ENCODE measurements around the gene PHF21A. TPM values are rescaled to one million over a fixed set of nuclear protein-coding genes. Genes with fewer than 3 reads are reported as not detected.

The PHF21A gene
- total and polyA plus RNA-seq, 2 of the 13 experiments (the other 11 are each of a cell fraction or from before 2014, with no cell fraction given), result 4.1 to 34.6 TPM

GRCh38 chr11:46121724-46122477 is 647 bp upstream of the PHF21A start (continued):
- no peak for TF ChIP-seq AKNA (CRISPR knock-in tag; IDR thresholded peaks at IDR 0.05; ENCODE audit: borderline replicate concordance)
- no peak for TF ChIP-seq JUNB (CRISPR knock-in tag; IDR thresholded peaks at IDR 0.05; ENCODE audit: borderline replicate concordance)
- no peak for TF ChIP-seq ZNF354B (CRISPR knock-in tag; IDR thresholded peaks at IDR 0.05)
- no peak for TF ChIP-seq ZNF552 (CRISPR knock-in tag; IDR thresholded peaks at IDR 0.05; ENCODE audit: borderline replicate concordance)
- peak; percentile 43; the same call in 1 of the 2 replicates for TF ChIP-seq THAP11 (CRISPR knock-in tag; IDR thresholded peaks at IDR 0.05)
- no peak for TF ChIP-seq LCORL (IDR thresholded peaks at IDR 0.05)
- TF ChIP-seq LCORL (CRISPR knock-in tag; IDR thresholded peaks at IDR 0.05), result no peak; the same call in 1 of the 2 replicates
- TF ChIP-seq KDM3A (CRISPR knock-in tag; IDR thresholded peaks at IDR 0.05; ENCODE audit: low read depth), result no peak
- no peak for TF ChIP-seq GTF2F1 (IDR thresholded peaks at IDR 0.05; ENCODE audit: low read length)
- TF ChIP-seq BORCS8-MEF2B (CRISPR knock-in tag; IDR thresholded peaks at IDR 0.05), result no peak
- no peak for TF ChIP-seq ZNF318 (CRISPR knock-in tag; IDR thresholded peaks at IDR 0.05)
- no peak for TF ChIP-seq ZNF282 (IDR thresholded peaks at IDR 0.05; ENCODE audit: partially characterized antibody)
- TF ChIP-seq DMAP1 (CRISPR knock-in tag; IDR thresholded peaks at IDR 0.05), result peak; percentile 44
- no peak for TF ChIP-seq FOXK2 (IDR thresholded peaks at IDR 0.05)
- TF ChIP-seq SATB2 (CRISPR knock-in tag; IDR thresholded peaks at IDR 0.05), result no peak
- TF ChIP-seq MEF2D (CRISPR knock-in tag; IDR thresholded peaks at IDR 0.05), result no peak
- no peak for TF ChIP-seq THYN1 (CRISPR knock-in tag; IDR thresholded peaks at IDR 0.05; ENCODE audit: borderline replicate concordance, low read depth)
- no peak for TF ChIP-seq RCOR2 (CRISPR knock-in tag; IDR thresholded peaks at IDR 0.05)
